HEK293 (cell line): Measurements from ENCODE around the gene MAP3K13.

Experiments used
- CTCF ChIP-seq: fragments of 450-650 bp; formaldehyde crosslinking; IDR thresholded peaks from 2 replicates; pipeline ENCODE4 v1.5.1; 2016; ENCODE audit warnings: missing biosample characterization, missing genetic modification characterization
- GLI4 ChIP-seq: fragments of 450-650 bp; formaldehyde crosslinking; IDR thresholded peaks from 2 replicates; pipeline ENCODE4 v1.5.1; 2016; ENCODE audit warnings: missing biosample characterization, missing genetic modification characterization
- ZNF140 ChIP-seq: fragments of 450-650 bp; formaldehyde crosslinking; IDR thresholded peaks from 2 replicates; pipeline ENCODE4 v1.5.1; 2016; ENCODE audit warnings: missing biosample characterization, missing genetic modification characterization
- ZNF274 ChIP-seq, 2 experiments: fragments of 200-500 bp in 1 of 2; fragments of 450-650 bp in 1 of 2; sonication (Bioruptor generic) in 1 of 2; formaldehyde crosslinking in 1 of 2; IDR thresholded peaks; 2 replicates each; pipeline versions ENCODE4 v1.5.1 to v1.6.1; 2014 to 2016; ENCODE audit warnings: borderline replicate concordance in 1 of 2, inconsistent platforms in 1 of 2, low read length in 1 of 2, missing biosample characterization in 1 of 2, missing genetic modification characterization in 1 of 2
- ZNF48 ChIP-seq: fragments of 450-650 bp; formaldehyde crosslinking; IDR thresholded peaks from 2 replicates; pipeline ENCODE4 v1.5.1; 2016; ENCODE audit warnings: missing biosample characterization, missing genetic modification characterization
- ZNF701 ChIP-seq: fragments of 450-650 bp; formaldehyde crosslinking; IDR thresholded peaks from 2 replicates; pipeline ENCODE4 v1.5.1; 2016; ENCODE audit warnings: missing biosample characterization, missing genetic modification characterization
- ZNF792 ChIP-seq: fragments of 450-650 bp; formaldehyde crosslinking; IDR thresholded peaks from 2 replicates; pipeline ENCODE4 v1.5.1; 2016; ENCODE audit warnings: missing biosample characterization, missing genetic modification characterization
- TF ChIP-seq, protein P1 (sequence below): fragments of 450-650 bp; formaldehyde crosslinking; IDR thresholded peaks from 2 replicates; pipeline ENCODE4 v1.5.1; 2016; ENCODE audit warnings: missing biosample characterization, missing genetic modification characterization
- TF ChIP-seq, protein P2 (sequence below): fragments of 450-650 bp; formaldehyde crosslinking; IDR thresholded peaks from 2 replicates; pipeline ENCODE4 v1.5.1; 2016; ENCODE audit warnings: missing biosample characterization, missing genetic modification characterization

GRCh38 chr3:185477316-185477715 lies 114.4 kb downstream of the MAP3K13 start:
- TF ChIP-seq GLI4 (tag by site-specific recombination), result no peak
- TF ChIP-seq ZNF140 (tag by site-specific recombination), result no peak
- TF ChIP-seq ZNF701 (tag by site-specific recombination), result no peak
- TF ChIP-seq, protein P1, sequence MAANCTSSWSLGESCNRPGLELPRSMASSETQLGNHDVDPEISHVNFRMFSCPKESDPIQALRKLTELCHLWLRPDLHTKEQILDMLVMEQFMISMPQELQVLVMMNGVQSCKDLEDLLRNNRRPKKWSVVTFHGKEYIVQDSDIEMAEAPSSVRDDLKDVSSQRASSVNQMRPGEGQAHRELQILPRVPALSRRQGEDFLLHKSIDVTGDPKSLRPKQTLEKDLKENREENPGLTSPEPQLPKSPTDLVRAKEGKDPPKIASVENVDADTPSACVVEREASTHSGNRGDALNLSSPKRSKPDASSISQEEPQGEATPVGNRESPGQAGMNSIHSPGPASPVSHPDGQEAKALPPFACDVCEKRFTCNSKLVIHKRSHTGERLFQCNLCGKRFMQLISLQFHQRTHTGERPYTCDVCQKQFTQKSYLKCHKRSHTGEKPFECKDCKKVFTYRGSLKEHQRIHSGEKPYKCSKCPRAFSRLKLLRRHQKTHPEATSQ (tag by site-specific recombination), result no peak
- no peak for TF ChIP-seq ZNF48 (tag by site-specific recombination)
- TF ChIP-seq CTCF (tag by site-specific recombination), result no peak
- no peak for TF ChIP-seq ZNF274 (IDR thresholded peaks at IDR 0.05; ENCODE audit: low read length)
- TF ChIP-seq ZNF274 (tag by site-specific recombination; IDR thresholded peaks at IDR 0.05; ENCODE audit: borderline replicate concordance), result no peak
- TF ChIP-seq, protein P2, sequence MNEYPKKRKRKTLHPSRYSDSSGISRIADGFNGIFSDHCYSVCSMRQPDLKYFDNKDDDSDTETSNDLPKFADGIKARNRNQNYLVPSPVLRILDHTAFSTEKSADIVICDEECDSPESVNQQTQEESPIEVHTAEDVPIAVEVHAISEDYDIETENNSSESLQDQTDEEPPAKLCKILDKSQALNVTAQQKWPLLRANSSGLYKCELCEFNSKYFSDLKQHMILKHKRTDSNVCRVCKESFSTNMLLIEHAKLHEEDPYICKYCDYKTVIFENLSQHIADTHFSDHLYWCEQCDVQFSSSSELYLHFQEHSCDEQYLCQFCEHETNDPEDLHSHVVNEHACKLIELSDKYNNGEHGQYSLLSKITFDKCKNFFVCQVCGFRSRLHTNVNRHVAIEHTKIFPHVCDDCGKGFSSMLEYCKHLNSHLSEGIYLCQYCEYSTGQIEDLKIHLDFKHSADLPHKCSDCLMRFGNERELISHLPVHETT (tag by site-specific recombination), result no peak
- no peak for TF ChIP-seq ZNF792 (tag by site-specific recombination)
